GM11168 (cell line): ENCODE results near the gene MYL6B.

Experiments
- in situ Hi-C: fragments of 300-500 bp; cut with MboI; formaldehyde crosslinking; loops from one replicate; pipeline ENCODE4 v1.12.0; 2022; ENCODE audit warnings: low sequenced_read_pairs; ENCODE audit not compliant: unreplicated experiment

The MYL6B gene

DNA sequence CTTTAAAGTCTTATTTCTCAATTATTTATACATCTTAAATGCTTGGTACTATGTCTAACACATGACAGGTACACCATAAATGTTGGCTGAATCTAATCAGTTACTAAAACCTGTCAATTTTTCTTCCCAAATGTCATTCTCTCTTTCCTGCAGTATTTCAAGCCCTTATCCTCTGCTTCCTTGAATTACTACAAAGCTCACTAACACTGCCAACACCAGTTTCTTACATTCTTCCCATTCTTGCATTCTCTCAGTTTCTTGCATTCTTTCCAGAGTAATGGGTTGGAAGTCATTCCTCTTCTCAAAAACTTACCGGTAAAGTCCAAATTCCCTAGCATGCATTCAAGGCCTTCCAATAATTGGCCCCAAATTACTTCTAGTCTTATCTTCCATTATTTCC, 46.4 kb downstream of the MYL6B start:
- in situ Hi-C loops = no loop called here

GRCh38 chr12:56202366-56202765, 50.0 kb downstream of the MYL6B start:
- in situ Hi-C loops = no loop called here

DNA sequence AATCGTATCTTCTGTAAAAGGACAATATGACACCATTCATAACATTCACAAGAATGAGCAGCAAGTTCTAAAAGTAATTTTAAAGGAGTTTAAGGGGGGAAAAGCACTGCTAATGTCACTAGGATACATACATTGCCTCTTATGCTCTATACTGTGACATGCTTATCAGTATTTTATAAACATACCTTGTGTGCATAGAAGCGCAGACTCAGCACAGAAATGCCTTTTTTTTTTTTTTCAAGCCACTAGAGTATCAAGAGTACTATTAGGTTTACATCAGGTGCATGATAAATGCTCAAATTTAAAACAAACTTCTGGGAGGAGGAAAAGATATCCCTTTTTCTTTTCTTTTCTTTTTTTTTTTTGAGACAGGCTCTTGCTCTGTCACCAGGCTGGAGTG, 50.5 kb downstream of the MYL6B start:
- in situ Hi-C loops = no loop called here

GRCh38 chr12:56204275-56204674, 51.9 kb downstream of the MYL6B start:
- in situ Hi-C loops = no loop called here

DNA sequence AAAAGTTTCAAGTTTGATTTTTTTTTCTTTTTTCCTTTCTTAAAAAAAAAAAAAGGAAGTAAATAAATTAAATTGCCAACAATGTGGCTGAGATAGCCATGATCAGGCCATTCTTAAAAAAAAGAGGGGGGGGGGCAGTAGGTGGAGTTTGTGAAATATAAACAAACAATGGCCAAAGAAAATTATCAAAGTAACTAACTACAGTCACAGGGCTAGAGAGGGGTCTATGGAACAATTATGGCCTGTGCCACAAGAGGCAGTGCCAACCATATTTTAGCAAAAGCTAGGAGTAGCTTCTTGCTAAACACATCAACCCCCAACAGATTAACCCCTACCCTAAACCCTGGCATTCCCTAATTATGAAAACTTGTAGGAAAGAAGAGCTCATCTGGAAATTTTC, 53.1 kb downstream of the MYL6B start:
- in situ Hi-C loops = no loop called here

DNA sequence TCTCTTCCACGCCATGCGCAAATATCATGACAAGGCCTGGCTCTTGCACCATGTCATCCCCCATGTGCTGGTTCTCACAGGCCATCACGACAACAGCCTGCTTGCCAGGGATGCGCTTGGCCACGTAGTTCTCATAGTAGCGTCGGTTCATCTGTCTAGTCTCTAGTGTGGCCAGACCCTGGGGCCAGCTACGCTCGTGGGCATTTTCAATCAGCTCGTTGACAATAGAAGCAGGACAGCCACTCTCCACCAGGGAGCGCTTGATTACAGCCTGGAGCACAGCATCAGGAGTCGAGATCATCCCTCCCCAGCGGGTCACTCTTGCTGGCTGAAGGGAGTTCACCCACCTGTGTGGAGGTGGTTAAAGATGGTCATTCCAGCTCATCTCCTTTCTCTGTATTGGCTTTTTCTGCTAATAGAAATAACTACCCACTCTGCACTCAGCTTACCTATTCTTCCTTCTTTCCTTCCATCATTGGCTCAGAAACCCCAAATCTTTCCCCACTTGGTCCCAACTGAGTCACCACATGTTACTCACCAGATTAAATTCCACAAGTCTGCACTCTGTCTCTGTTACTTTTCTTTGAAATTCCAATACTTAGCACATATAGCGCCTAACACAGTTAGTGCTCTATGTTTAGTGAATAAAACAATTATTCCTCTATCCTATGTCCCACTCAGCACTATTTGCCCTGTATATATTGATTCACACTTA, 54.2 kb downstream of the MYL6B start:
- in situ Hi-C loops = no loop called here
